Liver (tissue), 9 donors: ENCODE measurements around the gene TTC21A. TPM values are rescaled to one million over a fixed set of nuclear protein-coding genes. Genes with fewer than 3 reads are reported as not detected.

ENCODE experiments used
- DNase-seq: peaks from one replicate; pipeline ENCODE4 v3.0.0-alpha.2; 2017; ENCODE audit warnings: low spot score
- H3K27ac ChIP-seq, 2 donors: one replicate each; pipeline ENCODE4 v1.7.0; 2013; ENCODE audit warnings: inconsistent platforms in 2 of 2, low read length in 2 of 2, control low read depth in 1 of 2, low read depth in 1 of 2, mild to moderate bottlenecking in 1 of 2
- H3K27me3 ChIP-seq, 4 donors: one replicate each; pipeline versions ENCODE4 v1.6.1 to v1.7.0; 2013; ENCODE audit warnings: low read length in 3 of 4, inconsistent platforms in 1 of 4, mild to moderate bottlenecking in 1 of 4, moderate library complexity in 1 of 4; ENCODE audit not compliant: control insufficient read depth in 4 of 4, insufficient read depth in 4 of 4
- H3K36me3 ChIP-seq, 4 donors: one replicate each; pipeline versions ENCODE4 v1.6.1 to v1.7.0; 2013; ENCODE audit warnings: low read length in 3 of 4, mild to moderate bottlenecking in 3 of 4, low read depth in 1 of 4, moderate library complexity in 1 of 4; ENCODE audit not compliant: control insufficient read depth in 4 of 4, insufficient read depth in 3 of 4
- H3K4me1 ChIP-seq, 4 donors: one replicate each; pipeline versions ENCODE4 v1.6.1 to v1.7.0; 2013; ENCODE audit warnings: low read length in 3 of 4, mild to moderate bottlenecking in 3 of 4, moderate library complexity in 1 of 4; ENCODE audit not compliant: control insufficient read depth in 4 of 4, insufficient read depth in 4 of 4
- H3K4me3 ChIP-seq, 3 donors: one replicate each; pipeline versions ENCODE4 v1.6.1 to v1.7.0; 2013; ENCODE audit warnings: low read length in 3 of 3, control low read depth in 1 of 3, low read depth in 1 of 3, mild to moderate bottlenecking in 1 of 3
- H3K9ac ChIP-seq, 2 donors: one replicate each; pipeline ENCODE4 v1.7.0; 2013; ENCODE audit warnings: low read length in 2 of 2, mild to moderate bottlenecking in 2 of 2, moderate library complexity in 2 of 2, control low read depth in 1 of 2, low read depth in 1 of 2
- H3K9me3 ChIP-seq, 4 donors: one replicate each; pipeline versions ENCODE4 v1.6.1 to v1.7.0; 2013; ENCODE audit warnings: low read length in 3 of 4; ENCODE audit not compliant: control insufficient read depth in 4 of 4
- ATF3 ChIP-seq: IDR thresholded peaks from 2 replicates; pipeline ENCODE4 v1.6.1; 2016; ENCODE audit warnings: antibody characterized with exemption
- CTCF ChIP-seq: fragments of 150-350 bp; IDR thresholded peaks from 2 replicates; pipeline ENCODE4 v1.5.1; 2017; ENCODE audit warnings: improper control_type of control experiment, low read depth, low read length; ENCODE audit not compliant: missing input control
- FOXA1 ChIP-seq: IDR thresholded peaks from 2 replicates; pipeline ENCODE4 v1.6.1; 2016; ENCODE audit warnings: antibody characterized with exemption
- FOXA2 ChIP-seq: IDR thresholded peaks from 2 replicates; pipeline ENCODE4 v1.6.1; 2016; ENCODE audit warnings: antibody characterized with exemption
- GABPA ChIP-seq, 2 donors: IDR thresholded peaks in 1 of 2; conservative IDR thresholded peaks in 1 of 2; 2 replicates each; pipeline ENCODE4 v1.6.1; 2016; ENCODE audit warnings: antibody characterized with exemption in 2 of 2, mild to moderate bottlenecking in 1 of 2, moderate library complexity in 1 of 2
- HNF4A ChIP-seq, 2 donors: conservative IDR thresholded peaks; 2 replicates each; pipeline ENCODE4 v1.6.1; 2016; ENCODE audit warnings: antibody characterized with exemption in 2 of 2, mild to moderate bottlenecking in 2 of 2
- HNF4G ChIP-seq: IDR thresholded peaks from 2 replicates; pipeline ENCODE4 v1.6.1; 2016; ENCODE audit warnings: antibody characterized with exemption
- JUND ChIP-seq, 2 donors: IDR thresholded peaks; 2 replicates each; pipeline ENCODE4 v1.6.1; 2016; ENCODE audit warnings: antibody characterized with exemption in 2 of 2
- RAD21 ChIP-seq, 2 donors: IDR thresholded peaks; 2 replicates each; pipeline ENCODE4 v1.6.1; 2016; ENCODE audit warnings: antibody characterized with exemption in 2 of 2, mild to moderate bottlenecking in 2 of 2
- RXRA ChIP-seq, 2 donors: IDR thresholded peaks; 2 replicates each; pipeline ENCODE4 v1.6.1; 2017 to 2018; ENCODE audit warnings: antibody characterized with exemption in 2 of 2, mild to moderate bottlenecking in 1 of 2
- SP1 ChIP-seq: IDR thresholded peaks from 2 replicates; pipeline ENCODE4 v1.6.1; 2018; ENCODE audit warnings: antibody characterized with exemption, mild to moderate bottlenecking
- TAF1 ChIP-seq: conservative IDR thresholded peaks from 2 replicates; pipeline ENCODE4 v1.6.1; 2016; ENCODE audit warnings: antibody characterized with exemption, mild to moderate bottlenecking
- WGBS: extraction: QIAGEN DNeasy Blood & Tissue Kit; methylation state at CpG from one replicate; pipeline ENCODE4 v1.1.7; 2013; 5-methylcytosine and 5-hydroxymethylcytosine counted together
- polyA plus RNA-seq, 2 donors: library from polyadenylated mRNA; stranded (reverse) in 1 of 2; unstranded in 1 of 2; fragments of 200-250 nt in 1 of 2; fragments of >200 nt in 1 of 2; fragmentation: Nextera tagmentation in 1 of 2; extraction: Ambion mirVana in 1 of 2; gene quantifications; one replicate each; pipeline versions ENCODE4 v1.2.1 to v1.2.3, GENCODE V29; 2013 to 2015
- total RNA-seq, 2 donors: library from RNA; depleted of rRNA; stranded (reverse); fragments of >200 nt; gene quantifications; one replicate each; pipeline ENCODE4 v1.2.3, GENCODE V29; 2014
- TF ChIP-seq, protein P1 (sequence below): IDR thresholded peaks from 2 replicates; pipeline ENCODE4 v1.6.1; 2016; ENCODE audit warnings: antibody characterized with exemption
- TF ChIP-seq, protein P2 (sequence below): IDR thresholded peaks from 2 replicates; pipeline ENCODE4 v1.6.1; 2016; ENCODE audit warnings: antibody characterized with exemption, mild to moderate bottlenecking
- TF ChIP-seq, protein P3 (sequence below): IDR thresholded peaks from 2 replicates; pipeline ENCODE4 v1.6.1; 2016; ENCODE audit warnings: antibody characterized with exemption
- donor health status: healthy.
- donor health status: healthy.
- donor health status: healthy.
- donor health status: healthy.
- donor health status: healthy.

TTC21A gene
- total and polyA plus RNA-seq, 4 donors = 0.28 to 3.3 (median 1.6) TPM

DNA sequence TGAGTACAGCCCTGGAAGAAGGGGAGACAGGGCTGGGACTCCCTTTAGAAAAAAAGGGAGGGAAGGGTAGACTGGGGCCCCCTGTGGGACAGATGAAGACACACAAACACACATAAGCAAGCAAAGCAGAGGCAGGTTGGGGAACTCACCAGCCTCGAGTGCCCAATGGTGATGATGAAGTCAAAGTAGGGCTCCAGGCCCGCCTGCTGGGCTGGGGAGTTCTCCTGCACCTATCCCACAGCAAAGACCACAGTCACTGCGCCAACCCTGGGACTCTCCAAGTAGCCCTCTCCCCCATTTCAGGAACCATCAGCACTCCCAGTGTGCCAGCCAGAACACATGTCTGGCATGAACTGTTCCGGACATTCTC is 4.2 kb upstream of the TTC21A start:
- Histone ChIP-seq H3K4me3 (no peak overlapping the region), H3K9me3 (no peaks in the 10 kb centered on the region), H3K9ac (no peak overlapping the region), H3K27ac (no peak overlapping the region), H3K36me3 (peaks cover 11 to 23% (median 15%) of the 10 kb centered on the region in 4 donors), H3K4me1 (peaks cover 2 to 29% (median 20%) of the 10 kb centered on the region in 4 donors), H3K27me3 (no peaks in the 10 kb centered on the region)
- DNase-seq = no peak
- TF ChIP-seq GABPA (IDR thresholded peaks at IDR 0.05 in 1 of 2, conservative IDR thresholded peaks at IDR 0.05 in 1 of 2) = no peak
- TF ChIP-seq SP1 = no peak
- TF ChIP-seq HNF4A (conservative IDR thresholded peaks at IDR 0.05) = no peak
- TF ChIP-seq FOXA2 = no peak
- no peak for TF ChIP-seq RXRA (IDR thresholded peaks at IDR 0.05)
- no peak for TF ChIP-seq FOXA1
- no peak for TF ChIP-seq ATF3
- WGBS = 85% methylated on average over 4 of the region's 4 CpGs

DNA sequence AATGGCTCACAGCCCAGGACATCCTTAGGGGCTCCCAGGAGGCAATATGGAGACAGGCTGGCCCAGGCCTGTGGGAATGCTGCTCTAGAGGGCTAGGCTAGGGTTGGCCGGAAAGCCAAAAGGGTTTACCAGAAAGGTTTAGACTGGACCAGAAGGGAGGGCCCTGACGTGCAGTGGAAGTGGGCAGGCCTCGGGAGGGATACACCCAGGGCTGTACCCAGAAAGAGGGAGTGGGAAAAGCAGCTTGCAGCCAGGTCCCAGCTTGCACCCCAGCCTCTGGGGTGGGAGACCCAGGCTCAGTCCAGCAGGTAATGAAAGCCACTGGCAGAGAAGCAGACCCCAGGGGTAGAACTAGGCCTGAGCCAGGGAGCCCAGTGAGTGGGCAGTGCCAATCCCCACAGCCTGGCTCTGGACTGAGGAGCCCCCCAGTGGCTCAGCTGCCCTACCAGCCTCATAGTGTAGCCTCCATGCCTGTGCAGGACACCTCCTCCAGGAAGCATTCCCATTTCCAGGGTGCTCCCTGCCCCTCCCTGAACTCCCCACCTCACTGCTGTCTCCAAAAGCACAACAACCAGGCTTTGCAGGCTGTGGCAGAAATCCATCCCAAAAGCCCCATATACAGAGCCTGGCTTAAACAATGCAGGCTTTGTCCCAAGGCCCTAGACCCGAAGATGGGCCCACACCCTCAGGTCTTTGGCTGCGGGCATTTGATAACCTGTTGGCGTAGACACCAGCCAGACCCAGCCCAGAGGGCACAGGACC is 3.5 kb upstream of the TTC21A start:
- no peak for TF ChIP-seq TAF1
- TF ChIP-seq, protein P1, sequence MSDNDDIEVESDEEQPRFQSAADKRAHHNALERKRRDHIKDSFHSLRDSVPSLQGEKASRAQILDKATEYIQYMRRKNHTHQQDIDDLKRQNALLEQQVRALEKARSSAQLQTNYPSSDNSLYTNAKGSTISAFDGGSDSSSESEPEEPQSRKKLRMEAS = no peak
- no peak for TF ChIP-seq HNF4G
- TF ChIP-seq JUND (IDR thresholded peaks at IDR 0.05) = no peak
- TF ChIP-seq CTCF = no peak
- TF ChIP-seq RAD21 (IDR thresholded peaks at IDR 0.05) = no peak
- no peak for TF ChIP-seq FOXA2
- TF ChIP-seq SP1 = no peak
- no peak for TF ChIP-seq GABPA (IDR thresholded peaks at IDR 0.05 in 1 of 2, conservative IDR thresholded peaks at IDR 0.05 in 1 of 2)
- TF ChIP-seq, protein P2, sequence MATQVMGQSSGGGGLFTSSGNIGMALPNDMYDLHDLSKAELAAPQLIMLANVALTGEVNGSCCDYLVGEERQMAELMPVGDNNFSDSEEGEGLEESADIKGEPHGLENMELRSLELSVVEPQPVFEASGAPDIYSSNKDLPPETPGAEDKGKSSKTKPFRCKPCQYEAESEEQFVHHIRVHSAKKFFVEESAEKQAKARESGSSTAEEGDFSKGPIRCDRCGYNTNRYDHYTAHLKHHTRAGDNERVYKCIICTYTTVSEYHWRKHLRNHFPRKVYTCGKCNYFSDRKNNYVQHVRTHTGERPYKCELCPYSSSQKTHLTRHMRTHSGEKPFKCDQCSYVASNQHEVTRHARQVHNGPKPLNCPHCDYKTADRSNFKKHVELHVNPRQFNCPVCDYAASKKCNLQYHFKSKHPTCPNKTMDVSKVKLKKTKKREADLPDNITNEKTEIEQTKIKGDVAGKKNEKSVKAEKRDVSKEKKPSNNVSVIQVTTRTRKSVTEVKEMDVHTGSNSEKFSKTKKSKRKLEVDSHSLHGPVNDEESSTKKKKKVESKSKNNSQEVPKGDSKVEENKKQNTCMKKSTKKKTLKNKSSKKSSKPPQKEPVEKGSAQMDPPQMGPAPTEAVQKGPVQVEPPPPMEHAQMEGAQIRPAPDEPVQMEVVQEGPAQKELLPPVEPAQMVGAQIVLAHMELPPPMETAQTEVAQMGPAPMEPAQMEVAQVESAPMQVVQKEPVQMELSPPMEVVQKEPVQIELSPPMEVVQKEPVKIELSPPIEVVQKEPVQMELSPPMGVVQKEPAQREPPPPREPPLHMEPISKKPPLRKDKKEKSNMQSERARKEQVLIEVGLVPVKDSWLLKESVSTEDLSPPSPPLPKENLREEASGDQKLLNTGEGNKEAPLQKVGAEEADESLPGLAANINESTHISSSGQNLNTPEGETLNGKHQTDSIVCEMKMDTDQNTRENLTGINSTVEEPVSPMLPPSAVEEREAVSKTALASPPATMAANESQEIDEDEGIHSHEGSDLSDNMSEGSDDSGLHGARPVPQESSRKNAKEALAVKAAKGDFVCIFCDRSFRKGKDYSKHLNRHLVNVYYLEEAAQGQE = no peak
- no peak for TF ChIP-seq RXRA (IDR thresholded peaks at IDR 0.05)
- TF ChIP-seq FOXA1 = no peak
- TF ChIP-seq, protein P3, sequence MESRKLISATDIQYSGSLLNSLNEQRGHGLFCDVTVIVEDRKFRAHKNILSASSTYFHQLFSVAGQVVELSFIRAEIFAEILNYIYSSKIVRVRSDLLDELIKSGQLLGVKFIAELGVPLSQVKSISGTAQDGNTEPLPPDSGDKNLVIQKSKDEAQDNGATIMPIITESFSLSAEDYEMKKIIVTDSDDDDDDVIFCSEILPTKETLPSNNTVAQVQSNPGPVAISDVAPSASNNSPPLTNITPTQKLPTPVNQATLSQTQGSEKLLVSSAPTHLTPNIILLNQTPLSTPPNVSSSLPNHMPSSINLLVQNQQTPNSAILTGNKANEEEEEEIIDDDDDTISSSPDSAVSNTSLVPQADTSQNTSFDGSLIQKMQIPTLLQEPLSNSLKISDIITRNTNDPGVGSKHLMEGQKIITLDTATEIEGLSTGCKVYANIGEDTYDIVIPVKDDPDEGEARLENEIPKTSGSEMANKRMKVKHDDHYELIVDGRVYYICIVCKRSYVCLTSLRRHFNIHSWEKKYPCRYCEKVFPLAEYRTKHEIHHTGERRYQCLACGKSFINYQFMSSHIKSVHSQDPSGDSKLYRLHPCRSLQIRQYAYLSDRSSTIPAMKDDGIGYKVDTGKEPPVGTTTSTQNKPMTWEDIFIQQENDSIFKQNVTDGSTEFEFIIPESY = no peak
- TF ChIP-seq HNF4A (conservative IDR thresholded peaks at IDR 0.05) = no peak
- H3K4me3 ChIP-seq = no peak overlapping the region
- WGBS = 81% methylated on average over 6 of the region's 6 CpGs
- H3K36me3 ChIP-seq = peaks cover 5 to 16% (median 10%) of the 10 kb centered on the region in 4 donors
- no peaks in the 10 kb centered on the region for H3K9me3 ChIP-seq
- no peak for DNase-seq
- no peaks in the 10 kb centered on the region for H3K27me3 ChIP-seq
- H3K27ac ChIP-seq = no peak overlapping the region
- no peak overlapping the region for H3K9ac ChIP-seq
- peaks cover 2 to 30% (median 20%) of the 10 kb centered on the region in 4 donors for H3K4me1 ChIP-seq
